Germinal center (tissue), 1 donor: ENCODE results near the gene SCGN.
A peak's percentile ranks its signal among the peaks of the same experiment; 100 is the strongest.

Experiments used
- DNase-seq: peaks from one replicate; pipeline ENCODE4 v3.0.0; 2012; ENCODE audit warnings: mixed read lengths, low spot score

The SCGN gene

DNA sequence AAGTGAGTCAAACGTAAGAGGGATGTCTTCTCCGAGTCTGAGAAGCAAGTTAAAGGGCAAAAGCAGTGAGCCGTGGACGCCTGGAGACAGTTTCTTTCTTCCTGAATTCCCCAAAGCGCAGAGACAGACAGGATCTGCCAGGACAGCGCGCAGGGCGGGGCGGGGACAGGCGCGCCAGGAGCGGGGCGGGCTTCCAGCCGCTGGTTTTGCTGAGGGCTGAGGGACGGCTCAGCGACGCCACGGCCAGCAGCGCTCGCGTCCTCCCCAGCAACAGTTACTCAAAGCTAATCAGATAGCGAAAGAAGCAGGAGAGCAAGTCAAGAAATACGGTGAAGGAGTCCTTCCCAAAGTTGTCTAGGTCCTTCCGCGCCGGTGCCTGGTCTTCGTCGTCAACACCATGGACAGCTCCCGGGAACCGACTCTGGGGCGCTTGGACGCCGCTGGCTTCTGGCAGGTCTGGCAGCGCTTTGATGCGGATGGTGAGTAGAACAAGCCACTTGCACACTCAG lies at the start of gene SCGN:
Gene SCGN (plus strand): TSS at position 209 of the 509 bp plus-strand sequence. CDS start 189 bp downstream, at position 398.
- peak; percentile 5 for DNase-seq

GRCh38 chr6:25602674-25602982 lies 49.4 kb upstream of the SCGN start:
- no peak for DNase-seq

DNA sequence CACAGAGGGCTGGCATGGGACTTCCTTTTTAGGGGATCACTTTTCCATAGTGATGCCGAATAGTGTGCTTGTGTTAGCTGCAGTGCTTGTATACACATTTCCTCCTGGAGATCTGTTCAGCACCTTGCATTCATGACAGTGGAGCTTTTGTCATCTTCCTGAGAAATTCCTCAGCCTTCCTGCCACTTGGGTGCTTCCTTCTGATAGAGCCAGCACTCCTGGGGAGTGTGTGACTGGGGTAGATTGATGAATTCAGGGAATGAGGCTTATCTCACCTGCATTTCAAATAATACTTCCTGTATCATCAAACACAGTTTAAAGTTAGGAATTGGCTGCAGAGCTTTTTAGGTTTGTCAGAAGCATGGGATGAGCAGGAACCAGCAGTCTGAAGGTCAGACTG lies 48.8 kb upstream of the SCGN start:
- no peak for DNase-seq

DNA sequence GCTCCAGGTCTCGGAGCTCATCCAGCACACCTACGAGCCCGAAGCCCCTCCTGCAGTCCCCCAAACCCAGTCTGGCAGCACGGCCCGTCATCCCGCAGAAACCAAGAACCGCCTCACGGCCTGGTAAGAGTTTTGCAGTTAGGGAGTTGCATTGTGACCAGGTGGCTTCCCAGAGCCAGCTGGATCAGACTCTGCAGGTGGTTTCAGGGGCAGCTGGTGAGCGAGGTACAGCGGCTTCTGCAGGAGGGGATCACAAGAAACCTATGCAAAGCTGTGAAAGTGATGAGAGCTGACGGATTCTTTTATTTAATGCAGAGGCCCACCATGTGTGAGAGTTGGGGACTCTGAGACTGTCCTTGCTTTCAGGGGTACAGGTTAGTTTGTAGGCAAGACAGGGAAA lies 45.9 kb upstream of the SCGN start:
- no peak for DNase-seq

DNA sequence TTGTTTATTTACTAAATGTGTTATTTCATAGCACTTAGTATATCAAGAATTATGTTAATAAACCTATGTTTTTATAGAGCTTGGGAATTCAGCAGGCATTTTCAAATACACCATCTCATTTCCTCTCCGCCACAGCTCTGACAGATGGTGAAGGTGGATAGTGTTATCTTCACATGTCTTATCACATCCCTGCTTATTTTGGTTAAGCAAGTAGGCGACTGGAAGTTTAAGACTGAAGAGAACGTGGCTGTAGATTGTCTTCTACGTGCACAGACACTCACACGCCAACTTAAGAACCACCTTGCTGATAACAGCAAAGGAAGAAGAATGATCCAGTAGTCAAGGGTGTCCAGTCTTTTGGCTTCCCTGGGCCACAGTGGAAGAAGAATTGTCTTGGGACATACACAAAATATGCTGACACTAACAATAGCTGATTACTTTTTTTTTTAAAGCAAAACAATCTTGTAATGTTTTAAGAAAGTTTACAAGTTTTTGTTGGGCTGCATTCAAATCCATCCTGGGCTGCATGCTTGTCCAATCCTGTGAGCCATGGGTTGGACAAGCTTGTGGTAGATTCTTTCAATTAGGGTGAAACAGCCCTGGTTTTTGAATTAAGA lies 43.3 kb upstream of the SCGN start:
- DNase-seq = no peak

- DNase-seq = no peak
These were observed 39.3 kb upstream of the SCGN start for GRCh38 chr6:25612666-25613065.

DNA sequence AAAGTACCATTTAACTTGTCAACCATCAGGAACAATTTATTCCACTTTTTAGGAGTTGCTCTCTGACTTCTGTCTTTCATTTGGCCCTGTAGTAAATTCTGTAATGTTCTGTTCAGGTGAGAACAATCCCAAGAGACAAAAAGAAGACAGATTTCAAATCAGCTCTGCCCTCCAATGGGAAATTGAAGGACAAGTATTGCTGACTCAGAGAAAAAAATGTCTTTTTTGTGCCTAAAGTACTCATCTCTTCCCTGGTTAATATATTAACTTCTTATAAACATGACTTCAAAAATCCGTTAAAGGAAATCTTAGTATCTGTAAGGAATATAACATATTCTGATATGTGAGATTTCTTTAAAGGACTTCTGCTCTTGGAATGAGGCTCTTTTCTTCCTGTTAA lies 38.6 kb upstream of the SCGN start:
- no peak for DNase-seq

DNA sequence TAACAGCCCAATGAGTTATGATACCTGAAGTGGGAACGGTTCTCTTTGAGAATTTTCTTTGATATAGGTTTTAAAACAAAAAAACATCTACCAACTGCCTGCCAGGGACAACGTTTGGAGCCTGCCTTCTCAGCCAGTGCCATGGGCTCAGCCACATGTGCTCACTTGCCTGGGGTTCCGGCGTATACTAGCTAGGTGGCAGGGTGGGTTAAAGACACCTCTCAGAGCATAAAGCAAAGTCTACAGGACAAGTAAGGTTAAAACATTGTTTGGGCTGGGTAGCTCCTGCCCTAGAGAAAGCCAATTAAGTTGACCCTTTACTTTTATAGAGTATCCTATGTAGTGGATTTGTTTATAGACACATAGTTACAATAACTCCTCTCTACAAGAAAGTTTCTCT lies 38.0 kb upstream of the SCGN start:
- DNase-seq = no peak

- no peak for DNase-seq
These were observed 36.5 kb upstream of the SCGN start for GRCh38 chr6:25615471-25615870.

GRCh38 chr6:25617997-25618396 lies 34.0 kb upstream of the SCGN start:
- peak; percentile 27 for DNase-seq

- no peak for DNase-seq
These were observed 32.8 kb upstream of the SCGN start for GRCh38 chr6:25619217-25619616.

GRCh38 chr6:25620391-25620790 lies 31.6 kb upstream of the SCGN start:
- DNase-seq = no peak

GRCh38 chr6:25623065-25623464 lies 28.9 kb upstream of the SCGN start:
- no peak for DNase-seq

- no peak for DNase-seq
These were observed 28.1 kb upstream of the SCGN start for GRCh38 chr6:25623879-25624278.

DNA sequence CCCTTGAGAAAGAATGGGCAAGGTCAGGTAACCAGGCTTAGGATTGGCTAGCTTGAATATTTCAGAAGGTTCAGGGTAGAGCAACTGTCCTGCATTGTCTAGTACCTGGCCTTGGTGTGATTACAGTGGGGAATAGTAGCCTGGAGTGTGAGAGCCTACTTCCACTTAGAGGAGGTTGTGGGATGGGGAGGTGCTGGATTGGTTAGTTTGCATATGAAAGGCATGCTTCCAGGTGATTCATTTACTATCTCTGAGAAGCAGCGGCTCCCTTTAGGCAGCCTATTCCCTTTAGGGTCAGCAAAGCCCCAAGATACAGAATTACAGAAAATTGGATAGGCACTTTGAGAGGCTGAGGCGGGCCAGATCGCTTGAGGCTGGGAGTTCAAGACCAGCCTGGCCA lies 25.0 kb upstream of the SCGN start:
- DNase-seq = no peak

GRCh38 chr6:25628471-25629197 lies 23.4 kb upstream of the SCGN start:
- no peak for DNase-seq

DNA sequence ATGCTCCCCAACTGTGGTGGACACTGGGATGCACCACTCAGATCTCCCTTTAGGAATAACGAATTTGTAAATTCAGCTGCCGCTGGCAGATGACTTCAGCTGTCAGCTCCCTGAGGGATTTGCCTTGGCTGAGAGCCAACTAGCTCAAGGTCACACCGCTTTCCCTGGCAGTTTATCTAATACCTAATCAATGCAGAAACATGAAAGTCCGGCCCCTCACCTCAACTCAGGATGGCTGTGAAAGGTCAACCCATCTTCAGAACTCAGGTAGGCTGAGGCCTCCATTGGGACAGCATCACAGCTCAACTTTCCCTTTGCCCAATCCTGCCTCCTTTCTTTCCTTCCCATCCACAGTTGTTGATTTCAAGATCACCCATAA lies 22.8 kb upstream of the SCGN start:
- no peak for DNase-seq

DNA sequence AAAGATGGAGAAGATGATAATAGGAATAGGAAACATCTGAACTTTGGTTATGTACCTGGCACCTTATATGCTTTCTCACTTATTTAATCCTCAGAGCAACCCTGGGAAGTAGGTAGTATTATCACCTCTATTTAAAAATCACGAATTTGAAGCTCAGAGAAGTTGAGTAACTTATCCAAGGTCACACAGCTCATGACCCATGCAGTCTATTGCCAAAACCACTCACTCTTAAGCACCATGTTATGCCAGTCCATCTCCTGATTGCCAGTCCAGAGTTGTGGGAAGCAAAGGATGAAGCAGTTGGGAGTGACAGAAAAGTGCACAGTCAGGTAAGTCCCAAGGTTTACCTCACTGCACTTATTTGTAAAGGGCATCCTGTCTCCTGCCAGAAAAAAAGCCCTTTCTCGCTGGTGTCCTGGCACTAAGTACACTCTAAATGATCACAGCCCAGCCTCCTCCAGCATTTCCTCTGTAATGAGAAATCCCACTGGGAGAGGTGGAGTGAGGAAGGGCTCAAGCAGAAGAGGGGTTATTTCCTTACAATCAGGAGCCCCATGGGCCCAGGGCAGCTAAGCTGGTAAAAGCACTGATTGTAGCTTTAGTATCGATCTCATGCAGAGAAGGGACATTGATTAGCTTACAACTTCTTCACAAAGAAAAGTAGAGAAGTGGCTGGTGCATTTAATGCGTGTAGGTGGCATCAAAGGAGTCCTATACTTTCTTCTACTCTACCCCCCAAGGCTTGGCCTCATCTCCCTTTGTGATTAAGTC lies 21.3 kb upstream of the SCGN start:
- no peak for DNase-seq

DNA sequence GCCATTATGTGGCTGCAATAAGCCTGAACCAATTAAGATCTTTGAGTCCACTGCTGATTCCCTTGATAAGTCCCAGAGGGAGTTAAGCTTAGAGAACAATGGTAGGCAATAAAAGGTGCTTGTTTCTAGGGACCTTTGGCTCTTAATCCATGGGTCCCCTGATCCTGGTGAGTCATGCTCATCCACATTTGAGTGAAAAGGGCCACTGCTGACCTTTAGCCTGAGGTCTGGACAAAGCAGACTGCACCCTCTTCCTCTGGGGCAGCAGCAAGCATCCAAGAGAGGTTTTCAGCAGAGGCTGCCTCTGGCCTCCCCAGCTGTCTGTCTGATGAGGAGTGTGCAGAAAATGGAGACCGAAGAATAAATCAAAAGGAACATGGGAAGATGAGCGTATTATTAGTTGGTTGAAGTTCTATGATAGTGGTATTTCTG lies 16.1 kb upstream of the SCGN start:
- DNase-seq = no peak

DNA sequence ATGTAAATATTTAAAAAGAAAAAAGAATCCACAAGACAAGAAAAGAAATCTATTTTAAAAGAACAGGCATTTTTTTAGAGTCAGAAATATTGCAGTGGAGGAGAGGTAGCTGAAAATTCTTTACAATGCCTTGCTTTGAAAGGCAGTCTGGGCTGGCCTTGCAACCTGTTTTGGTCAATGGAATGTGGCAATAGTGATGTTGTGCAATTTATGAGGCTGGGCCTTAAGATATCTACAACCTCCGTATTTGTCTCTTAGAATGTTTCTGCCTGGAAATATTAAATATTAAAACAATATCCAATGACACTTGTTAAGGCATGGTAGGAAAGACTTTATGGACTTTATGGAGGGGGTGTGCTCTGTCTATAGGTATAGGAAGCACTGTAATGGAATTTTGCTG lies 14.8 kb upstream of the SCGN start:
- DNase-seq = no peak

DNA sequence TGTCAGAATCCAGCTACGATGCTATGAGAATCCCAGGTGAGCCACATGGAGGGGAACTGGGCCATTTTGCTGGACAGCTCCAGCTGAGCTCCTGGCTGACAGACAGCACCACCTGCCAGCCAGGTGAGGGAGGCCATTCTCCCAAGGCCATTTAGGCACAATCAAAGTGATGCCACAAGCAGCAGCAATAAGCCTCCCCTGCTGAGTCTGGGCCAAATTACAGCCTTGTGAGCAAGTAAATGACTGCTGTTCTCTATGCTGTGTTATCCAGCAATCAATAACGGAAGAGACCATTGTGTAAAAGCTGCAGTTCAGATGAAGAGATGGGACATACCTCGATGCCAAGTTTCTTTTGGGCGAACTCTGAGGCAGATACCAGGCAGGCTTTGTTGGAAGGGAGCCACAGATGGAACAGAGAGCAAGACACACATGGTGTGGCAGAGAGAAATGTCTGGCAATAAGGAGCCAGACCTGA lies 14.0 kb upstream of the SCGN start:
- no peak for DNase-seq

GRCh38 chr6:25639653-25640052 lies 12.4 kb upstream of the SCGN start:
- no peak for DNase-seq

- no peak for DNase-seq
These were observed 11.6 kb upstream of the SCGN start for GRCh38 chr6:25640446-25640845.
